GM21447 (cell line): ENCODE measurements around the gene RASSF5.

Experiments
- ATAC-seq: cut with Tn5 transposase; IDR thresholded peaks from one replicate; pipeline ENCODE4 v1.9.1; 2021; ENCODE audit not compliant: unreplicated experiment

The RASSF5 gene

GRCh38 chr1:206544562-206545257 lies 37.4 kb downstream of the RASSF5 start:
- ATAC-seq = no peak

DNA sequence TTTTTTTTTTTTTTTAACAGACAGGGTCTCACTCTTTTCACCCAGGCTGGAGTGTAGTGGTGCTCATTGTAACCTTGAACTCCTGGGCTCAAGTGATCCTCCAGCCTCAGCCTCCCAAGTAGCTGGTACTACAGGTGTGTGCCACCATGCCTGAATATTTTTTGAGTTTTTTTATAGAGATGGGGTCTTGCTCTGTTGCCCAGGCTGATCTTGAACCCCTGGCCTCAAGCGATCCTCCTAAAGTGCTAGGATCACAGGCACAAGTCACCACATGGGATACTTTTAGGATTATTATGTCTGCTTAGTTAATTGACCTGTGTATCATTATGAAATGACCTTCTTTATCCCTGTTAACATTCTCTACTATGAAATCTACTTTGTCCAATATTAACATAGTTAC lies 38.0 kb downstream of the RASSF5 start:
- no peak for ATAC-seq

DNA sequence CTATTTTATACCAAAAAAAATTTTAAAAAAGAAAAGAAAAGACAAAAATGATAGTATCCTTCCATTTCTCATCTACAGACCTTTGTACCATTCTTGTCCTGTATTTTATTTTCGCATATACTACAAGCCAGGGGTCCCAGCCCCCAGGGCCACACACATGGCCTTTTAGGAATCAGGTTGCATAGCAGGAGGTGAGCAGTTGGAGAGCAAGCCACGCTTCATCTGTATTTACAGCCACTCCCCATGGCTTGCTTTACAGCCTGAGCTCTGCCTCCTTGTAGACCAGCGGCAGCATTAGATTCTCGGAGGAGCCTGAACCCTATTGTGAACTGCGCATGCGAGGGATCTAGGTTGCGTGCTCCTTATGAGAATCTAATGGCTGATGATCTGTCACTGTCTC lies 39.8 kb downstream of the RASSF5 start:
- no peak for ATAC-seq

- no peak for ATAC-seq
Measured at GRCh38 chr1:206550446-206550845, 43.1 kb downstream of the RASSF5 start.

DNA sequence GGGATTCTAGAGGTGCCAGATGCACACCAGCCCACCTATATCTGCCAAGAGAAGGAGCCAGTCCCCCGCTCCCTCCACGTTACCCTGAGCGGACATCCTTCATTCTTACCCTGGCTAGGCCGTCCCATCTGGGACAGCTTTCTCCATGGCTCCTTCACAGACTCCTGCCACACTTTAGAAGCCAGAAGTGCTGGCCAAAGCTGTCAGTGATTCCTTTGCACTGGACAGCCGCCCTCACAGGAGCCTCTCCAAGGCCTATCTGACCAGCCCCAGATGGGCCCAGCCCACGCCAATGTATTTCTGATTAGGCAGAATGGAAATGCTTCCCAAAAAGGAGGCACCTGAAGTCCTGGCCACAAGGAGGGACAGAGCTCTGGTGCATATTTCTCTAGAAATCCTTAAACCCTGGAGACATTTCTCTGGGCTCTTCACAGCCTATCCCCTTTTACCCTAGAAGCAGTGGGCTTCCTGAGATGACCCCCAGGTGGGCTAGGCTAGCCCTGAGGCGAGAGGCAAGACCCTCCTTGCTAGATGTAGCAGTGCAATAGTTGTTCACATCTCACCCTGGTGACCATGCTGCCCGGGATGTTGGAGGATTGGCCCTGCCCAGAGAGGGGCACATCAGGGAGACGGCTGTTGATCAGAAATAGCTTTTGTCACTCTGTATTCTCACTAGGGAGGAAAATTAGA lies 44.1 kb downstream of the RASSF5 start:
- no peak for ATAC-seq

DNA sequence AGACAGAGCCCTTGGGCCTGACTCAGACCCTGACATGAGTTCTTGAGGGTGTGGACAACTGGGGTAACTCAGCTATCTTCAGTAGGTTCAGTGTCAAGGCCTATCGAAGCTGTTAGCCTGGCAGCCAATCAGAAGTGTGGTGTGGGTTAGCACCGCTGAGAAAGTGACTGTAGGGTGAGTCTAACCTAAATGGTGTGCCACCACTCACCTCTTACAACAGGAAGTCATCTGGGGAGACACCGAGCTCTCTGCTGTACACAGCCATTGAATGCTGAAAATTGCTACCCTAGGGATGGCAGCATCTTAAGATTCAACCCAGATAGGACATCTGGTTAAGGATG lies 44.6 kb downstream of the RASSF5 start:
- ATAC-seq = no peak

- no peak for ATAC-seq
Measured at GRCh38 chr1:206554211-206554610, 46.9 kb downstream of the RASSF5 start.

DNA sequence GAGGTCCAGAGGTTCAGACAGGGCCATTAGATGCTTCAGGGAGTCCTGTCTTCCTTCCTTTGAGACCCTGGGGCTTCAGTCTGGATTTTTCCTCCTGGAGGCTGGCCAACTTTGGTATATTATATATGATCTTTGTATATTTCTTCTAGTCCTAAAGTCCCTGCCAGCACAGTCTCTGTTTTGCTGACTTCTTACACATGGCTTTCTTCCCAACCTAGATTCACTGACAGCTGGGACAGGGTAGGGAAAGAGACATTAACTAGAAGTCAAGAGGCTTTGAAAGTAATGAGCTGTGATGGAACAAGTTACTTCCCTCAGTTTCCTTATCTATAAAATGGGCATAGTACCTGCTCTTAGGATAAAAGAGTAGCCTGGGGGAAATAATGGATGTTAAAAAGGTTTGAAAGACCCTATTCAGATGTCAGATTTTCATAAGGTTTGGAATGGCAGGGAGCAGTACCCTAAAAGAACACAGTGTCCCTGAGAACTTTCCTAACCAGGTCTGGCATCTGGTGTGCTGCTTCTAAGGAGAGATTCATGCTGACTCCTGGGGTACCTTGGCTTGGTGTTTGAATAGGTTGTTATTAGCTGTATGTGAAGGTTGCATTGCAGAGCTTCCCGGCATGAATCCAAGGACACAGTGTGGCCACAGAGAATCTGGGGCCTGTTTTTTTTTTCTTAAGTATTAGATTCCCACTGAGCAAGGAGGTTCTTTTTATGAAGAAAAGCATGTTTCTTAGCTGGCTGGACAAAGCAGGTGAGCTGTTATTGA lies 47.6 kb downstream of the RASSF5 start:
- no peak for ATAC-seq

DNA sequence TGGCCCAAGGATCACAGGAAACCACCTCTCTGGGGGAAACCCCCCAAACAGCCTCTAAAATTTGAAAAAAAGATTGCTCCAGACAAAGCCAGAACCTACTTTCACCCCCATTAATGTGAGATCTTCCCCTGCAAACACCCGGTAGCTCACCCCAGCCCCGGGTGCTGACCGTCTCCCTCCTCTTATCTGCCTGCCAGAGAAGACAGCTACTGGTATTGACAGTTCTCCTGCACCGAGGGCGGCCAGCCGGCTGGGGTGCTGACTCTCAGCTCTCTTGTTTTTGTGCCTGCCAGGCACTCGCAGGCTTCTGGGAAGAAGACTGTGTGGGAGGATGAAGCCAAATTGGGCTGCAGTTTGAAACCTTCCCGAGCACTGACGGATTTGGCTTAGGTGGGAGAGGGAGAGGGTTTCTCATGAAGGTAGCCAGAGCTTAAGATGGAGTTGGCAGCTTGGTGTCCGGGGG lies 48.2 kb downstream of the RASSF5 start:
- ATAC-seq = no peak

DNA sequence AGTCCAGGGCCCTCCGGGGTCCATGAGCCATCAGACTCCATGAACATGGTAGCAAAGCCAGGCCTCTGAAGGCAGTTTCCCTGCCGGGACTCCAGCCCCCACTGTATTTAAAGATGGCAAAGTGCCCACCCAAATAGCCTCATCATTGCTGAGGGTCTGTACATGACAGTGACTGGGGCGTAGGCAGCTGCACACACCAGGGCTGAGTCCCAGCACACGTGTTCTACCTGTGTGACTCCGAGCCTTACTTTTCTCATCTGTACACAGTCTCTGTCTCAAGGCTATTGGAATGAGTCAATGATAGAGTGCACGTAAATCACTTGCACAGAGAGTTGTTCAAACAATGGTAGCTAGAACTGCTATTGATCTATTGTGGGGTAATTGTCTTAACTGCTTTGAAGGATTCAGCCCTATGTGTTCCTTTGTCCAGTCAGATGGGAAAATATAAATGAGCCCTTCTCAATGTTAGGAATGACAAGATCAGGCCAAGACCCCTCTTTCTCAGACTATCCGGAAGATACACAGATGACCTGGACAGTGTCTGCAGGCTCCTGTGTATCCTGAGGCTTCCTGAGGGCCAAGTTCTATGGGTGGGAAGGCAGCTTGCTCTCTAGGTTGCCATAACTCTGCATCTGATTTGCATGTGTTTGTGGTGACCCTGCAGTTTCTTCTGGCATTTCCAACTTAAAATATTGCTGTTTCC lies 48.9 kb downstream of the RASSF5 start:
- peak; percentile 2 for ATAC-seq

DNA sequence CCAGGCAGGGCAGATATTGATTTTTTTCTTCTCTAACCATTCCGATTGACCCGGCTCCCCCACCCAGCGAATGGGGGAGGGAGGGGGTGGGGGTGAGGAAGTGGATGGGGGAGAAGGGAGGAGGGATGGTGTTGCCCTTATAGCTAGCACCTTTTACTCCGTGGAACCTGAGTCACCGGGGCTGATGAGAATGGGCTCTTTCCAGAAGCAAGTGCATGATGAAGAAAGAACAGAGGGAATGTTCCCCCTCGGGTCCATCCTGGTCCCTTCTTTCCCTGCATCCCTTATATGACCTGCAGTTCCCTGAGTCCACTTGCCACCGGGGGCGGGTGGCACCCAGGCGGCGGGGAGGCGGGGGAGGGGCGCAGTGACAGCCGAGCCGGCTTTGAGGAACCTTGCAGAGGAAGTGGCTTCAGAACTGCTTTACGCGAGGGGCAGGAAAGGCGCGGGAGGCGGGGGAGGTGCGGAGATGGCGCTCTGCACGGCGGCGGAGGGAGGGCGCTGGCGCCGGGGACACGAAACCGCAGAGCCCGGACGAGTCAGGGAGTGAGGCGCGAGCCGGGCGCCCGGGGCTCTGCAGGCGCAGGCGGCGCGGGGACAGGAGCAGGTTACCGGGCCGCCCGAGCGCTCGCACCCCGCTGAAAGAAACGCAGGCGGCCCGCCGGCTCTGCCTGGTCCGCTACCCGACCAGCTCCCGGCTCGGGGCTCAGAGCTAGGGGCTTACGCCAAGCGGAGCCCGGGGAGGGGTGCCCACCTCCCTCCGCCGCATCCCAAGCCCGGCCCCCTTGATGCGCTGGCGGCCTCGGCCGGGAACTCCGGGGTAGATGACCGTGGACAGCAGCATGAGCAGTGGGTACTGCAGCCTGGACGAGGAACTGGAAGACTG lies 49.7 kb downstream of the RASSF5 start:
- ATAC-seq = peak; percentile 54

- no peak for ATAC-seq
Measured at GRCh38 chr1:206557636-206558473, 50.5 kb downstream of the RASSF5 start.

DNA sequence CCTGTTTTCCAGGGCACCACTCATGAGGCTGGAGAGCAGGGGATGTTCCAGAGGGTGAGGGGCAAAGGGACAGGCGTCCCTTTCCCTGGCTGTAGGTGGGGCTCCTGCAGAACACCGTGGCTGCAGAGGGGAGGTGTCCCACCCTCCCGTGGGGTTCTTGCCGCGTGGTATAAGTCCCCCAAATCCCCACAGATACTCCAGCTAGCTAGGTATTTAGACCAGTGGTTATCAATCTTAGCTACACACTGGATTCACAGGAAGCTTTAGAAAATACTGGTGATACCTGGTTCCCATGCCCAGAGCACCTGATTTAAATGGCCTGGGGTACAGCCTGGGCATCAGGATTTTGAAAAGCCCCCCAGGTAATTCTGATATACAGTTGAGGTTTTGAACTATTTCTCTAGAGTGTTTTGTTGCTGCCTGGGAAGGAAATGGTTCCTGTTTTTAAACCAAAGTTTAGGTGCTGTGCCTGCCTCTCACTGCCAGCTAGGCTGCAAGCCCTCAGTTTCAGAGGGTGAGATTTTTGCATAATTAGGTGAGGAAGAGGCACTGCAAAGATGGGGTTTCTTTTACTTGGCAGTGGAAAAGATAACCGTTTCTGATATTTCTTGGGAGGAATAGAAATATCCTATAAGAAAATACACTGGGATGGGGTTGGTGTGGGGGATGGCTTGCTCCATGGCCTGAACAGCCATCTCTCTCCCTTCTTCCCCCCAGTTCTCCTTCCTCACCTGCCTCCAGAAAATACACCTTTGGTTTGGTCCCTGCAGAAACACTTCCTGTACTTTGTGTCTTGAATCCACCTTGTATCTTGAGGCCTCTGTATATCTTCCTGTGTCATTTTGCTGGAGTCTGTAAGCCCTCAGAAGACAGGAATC lies 51.7 kb downstream of the RASSF5 start:
- ATAC-seq = no peak

GRCh38 chr1:206559672-206559995 lies 52.3 kb downstream of the RASSF5 start:
- ATAC-seq = no peak

- ATAC-seq = no peak
Measured at GRCh38 chr1:206560007-206560716, 52.8 kb downstream of the RASSF5 start.

DNA sequence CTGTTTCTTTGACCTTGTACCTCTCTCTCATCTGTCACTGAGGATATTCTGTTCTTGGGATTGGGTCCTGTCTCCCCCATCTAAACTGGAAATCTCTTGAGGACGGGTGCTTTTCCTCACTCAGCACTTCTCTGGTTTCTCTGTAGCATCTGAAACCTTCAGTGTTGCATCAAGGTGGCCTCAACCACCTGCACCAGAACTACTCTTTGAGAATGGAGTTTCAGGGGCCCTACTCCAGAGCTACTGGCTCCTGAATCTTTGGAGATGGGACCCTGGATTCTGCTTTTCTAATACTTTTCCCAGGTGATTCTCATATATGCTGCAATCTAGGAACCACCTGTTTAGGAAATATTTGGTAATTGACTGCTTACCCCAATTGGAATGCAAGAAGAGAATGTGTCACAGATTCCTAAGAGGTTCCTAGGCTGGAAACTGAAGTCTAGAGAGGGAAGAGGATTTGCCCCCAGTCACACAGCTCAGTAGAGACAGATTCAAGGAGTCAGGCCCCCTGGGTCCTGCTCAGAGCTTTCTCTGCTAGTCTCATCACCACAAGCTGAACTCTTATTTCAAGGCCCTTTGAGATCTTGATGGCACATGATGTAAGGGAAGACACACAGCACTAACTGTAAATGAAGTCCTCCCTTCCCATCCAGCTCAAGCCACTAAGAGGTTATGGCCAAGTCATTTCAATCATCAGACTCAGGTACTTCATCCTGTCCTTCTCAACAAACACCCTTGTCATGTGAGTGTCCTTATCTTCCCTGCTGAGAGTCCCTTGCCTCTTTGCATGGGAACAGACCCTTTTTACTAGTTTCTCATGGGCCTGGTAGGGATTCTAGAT lies 56.3 kb downstream of the RASSF5 start:
- peak; percentile 32 for ATAC-seq

- no peak for ATAC-seq
Measured at GRCh38 chr1:206565995-206566394, 58.7 kb downstream of the RASSF5 start.
